HG02588 (cell line): Measurements from ENCODE around the gene RSPRY1.

Experiments used
- ATAC-seq: cut with Tn5 transposase; IDR thresholded peaks from one replicate; pipeline ENCODE4 v1.9.1; 2021; ENCODE audit warnings: mild to moderate bottlenecking, moderate library complexity; ENCODE audit not compliant: unreplicated experiment

The RSPRY1 gene

DNA sequence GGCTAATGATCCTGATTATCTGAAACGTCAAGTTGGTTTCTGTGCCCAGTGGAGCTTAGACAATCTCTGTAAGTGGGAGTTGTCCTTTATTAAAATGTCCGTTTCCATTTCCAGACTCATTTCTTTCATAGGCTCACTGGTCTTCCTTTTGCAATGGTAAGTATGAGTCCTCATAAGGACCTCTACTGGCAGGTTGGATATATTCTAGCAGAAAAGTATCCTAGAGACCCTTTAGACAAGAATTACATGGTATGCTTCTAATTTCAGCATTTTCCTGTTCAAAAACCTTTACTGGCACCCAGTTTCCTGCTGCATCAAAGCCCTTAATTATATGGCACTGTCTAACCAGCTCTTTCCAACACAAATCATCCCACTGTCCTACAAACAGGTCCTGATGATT lies 30.8 kb downstream of the RSPRY1 start:
- no peak for ATAC-seq

GRCh38 chr16:57223057-57223456 lies 36.9 kb downstream of the RSPRY1 start:
- no peak for ATAC-seq

- ATAC-seq = no peak
Measured at GRCh38 chr16:57224651-57225335, 38.7 kb downstream of the RSPRY1 start.

- no peak for ATAC-seq
Measured at GRCh38 chr16:57225978-57226377, 39.8 kb downstream of the RSPRY1 start.

DNA sequence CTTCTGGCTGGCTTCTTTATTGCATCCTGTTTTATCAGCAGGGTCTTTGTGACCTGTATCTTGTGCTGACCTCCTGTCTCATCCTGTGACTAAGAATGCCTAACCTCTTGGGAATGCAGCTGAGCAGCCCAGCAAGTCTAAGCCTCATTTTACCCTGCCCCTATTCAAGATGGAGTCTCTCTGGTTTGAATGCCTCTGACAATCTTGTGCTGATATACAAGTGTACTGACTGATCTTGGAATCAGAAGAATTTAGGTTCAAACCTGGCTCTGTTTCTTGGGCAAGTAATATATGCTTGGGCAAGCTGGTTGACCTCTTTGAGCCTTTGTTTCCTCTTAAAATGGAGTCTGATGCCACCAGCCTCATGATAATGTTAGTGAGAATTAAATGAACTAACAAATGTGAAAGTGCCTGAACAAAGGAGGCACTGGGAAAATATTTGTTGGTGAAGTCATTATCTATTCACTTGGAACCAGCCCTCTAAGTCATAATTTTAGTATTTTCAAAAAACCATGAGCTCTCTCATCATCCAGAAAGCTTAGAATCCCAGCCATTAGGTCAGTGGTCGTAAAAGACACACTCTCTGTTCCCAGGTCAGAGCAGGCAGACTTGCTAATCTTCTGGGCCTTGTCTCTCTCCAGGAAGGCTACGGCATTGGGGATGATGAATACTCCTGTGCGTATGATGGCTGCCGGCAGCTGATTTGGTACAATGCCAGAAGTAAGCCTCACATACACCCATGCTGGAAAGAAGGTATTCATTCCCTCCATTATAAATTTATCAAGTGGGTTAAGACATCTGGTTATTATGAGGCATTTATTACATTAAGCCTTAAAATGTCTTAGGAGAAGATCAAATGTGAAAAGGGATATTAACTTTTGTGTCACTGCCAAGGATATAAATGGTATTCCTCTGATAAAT lies 40.8 kb downstream of the RSPRY1 start:
- ATAC-seq = no peak

- no peak for ATAC-seq
Measured at GRCh38 chr16:57229079-57229478, 43.0 kb downstream of the RSPRY1 start.

DNA sequence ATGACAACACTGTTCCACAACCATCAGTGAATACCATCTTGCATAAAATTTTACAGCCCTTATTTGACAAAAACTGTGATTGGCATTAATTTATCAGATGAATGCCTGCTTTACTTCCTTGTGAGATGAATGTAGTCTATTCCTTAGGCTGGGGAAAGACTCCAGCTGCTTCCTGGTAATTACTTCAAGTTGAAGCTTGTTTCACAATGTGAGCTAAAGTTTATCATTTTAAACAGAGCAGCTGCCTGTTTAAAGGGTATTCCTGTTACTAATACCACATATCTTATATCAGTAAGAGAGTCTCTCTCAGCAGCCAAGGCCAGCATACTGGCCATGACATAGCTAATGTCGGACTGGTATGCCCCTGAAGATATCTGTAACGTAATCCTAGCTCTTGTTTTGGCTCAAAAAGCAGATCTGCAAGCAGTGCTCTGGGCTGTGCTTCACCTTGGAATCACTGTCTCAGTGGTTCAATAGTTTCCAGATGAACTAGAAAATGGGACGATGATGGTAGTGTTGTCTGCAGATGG lies 45.8 kb downstream of the RSPRY1 start:
- no peak for ATAC-seq

- no peak for ATAC-seq
Measured at GRCh38 chr16:57233944-57234706, 48.0 kb downstream of the RSPRY1 start.

- no peak for ATAC-seq
Measured at GRCh38 chr16:57234707-57235092, 48.6 kb downstream of the RSPRY1 start.

DNA sequence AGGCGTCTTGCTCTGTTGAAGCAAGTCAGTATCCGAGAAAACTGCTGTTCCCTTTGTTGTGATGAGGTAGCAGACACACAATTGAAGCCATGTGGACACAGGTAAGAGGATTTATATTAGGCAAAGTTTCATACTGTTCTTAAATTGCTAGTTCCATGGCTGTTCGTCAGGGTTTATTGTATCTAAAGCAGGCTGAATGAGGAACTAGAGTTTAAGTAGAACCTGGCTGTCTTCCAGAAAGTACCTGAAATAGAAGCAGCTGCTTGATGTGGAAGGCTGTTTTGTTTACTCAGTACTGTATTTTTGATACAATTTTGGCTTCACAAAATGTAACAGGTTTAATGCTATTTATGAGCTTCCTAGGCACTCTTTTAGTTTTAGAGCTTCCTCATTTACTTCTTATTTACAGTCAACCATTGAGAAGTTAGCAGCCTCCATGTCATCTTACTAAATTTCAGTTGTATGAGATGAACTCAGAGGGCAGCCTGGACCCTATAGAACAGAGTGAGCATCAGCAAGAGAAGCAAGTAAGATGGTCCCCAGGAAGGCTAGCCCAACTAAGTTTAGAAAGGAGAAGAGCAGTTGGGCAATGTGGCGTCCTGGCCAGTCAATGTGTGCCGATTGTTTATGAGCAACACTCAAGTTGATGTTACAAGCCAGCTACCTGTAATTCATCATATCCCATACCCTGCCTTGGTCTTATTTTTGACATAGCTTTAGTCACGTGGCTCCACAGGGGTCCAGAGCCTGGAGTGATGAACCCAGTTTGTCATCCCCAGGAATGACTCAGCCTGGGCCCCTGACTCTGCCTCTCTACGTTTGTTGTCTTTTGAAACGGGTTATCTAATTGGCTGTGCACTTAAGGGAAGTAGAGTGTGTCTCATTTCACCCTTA lies 49.2 kb downstream of the RSPRY1 start:
- ATAC-seq = no peak

GRCh38 chr16:57236022-57236350 lies 49.9 kb downstream of the RSPRY1 start:
- no peak for ATAC-seq

DNA sequence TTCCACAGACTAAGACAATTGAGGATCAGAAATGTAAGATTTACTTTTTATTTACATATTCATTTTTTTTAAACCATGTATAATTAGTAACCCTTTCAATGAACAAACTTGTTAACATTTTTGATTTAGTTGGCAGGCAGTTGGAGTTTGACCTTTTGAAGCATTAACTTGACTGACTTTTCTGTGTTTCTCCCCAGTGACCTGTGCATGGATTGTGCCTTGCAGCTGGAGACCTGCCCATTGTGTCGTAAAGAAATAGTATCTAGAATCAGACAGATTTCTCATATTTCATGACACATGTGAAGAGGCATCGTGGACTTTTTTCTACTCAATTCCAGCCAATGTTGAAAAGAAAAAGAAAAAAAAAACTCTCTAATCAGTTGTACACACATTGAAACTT lies 52.6 kb downstream of the RSPRY1 start:
- ATAC-seq = no peak

- no peak for ATAC-seq
Measured at GRCh38 chr16:57239107-57239506, 53.0 kb downstream of the RSPRY1 start.

DNA sequence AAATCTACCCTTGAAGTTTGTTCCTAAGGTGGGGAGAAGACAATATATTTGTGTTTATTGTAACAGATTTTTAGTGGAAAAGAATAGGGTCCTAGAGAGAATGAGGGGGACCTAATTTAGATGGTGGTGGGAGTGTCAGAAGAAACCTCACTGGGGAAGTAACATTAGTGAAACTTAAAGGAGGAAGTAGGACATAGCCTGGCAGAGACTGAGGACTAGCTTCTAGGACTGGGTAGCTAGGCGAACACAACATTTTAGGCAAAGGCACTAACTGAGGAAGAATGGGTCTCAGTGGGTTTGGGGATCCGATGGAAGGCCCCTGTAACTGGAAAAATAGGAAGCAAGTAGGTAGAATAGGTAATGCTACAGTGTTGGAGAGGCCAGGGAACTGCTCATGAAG lies 54.7 kb downstream of the RSPRY1 start:
- no peak for ATAC-seq

- no peak for ATAC-seq
Measured at GRCh38 chr16:57242650-57243049, 56.5 kb downstream of the RSPRY1 start.

DNA sequence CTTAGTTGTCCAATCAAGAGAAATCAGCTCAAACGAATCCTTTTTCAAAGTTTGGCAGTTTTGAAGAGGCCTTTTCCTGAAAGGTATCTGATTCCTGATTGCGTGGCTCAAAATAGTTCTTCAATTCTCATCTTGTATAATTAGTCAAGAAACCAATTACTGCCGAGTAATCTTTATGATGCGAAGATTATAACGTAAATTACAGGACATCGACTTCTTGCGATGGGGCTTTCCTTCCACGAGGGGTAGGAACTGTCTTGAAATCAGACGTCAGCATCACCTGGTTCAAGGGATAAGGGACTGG lies 58.3 kb downstream of the RSPRY1 start:
- peak; percentile 10 for ATAC-seq

DNA sequence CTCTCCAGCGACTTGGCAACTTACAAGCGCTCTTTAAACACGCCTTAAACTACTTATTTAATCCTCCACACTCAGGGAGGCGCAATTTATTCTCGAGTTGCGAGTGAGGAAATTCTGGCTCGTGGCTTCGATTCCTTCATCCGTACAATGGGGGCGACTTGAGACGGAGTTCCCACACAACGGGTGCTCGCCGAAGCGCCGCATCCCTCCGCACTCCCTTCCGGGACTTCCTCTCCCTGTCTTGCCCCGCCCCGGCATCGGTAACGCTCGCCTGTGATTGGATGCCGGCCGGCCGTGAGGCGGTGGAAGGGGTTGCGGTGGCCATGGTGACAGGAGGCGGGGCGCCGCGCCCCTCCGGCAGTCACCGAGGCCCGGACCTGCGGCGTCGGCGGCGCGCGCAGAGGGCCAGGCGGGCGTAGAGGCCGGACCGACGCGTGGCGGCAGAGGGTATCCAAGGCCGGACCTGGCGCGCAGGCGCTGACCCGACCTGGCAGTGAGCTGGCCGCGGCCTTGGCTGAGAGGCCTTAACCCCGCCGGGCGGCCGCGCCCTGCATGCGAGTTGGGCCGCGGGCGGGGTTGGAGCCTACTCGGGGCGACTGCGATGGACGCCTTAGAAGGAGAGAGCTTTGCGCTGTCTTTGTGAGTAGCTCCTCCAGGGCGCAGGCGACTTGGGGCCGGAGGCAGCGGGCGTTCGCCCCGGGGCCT lies 58.8 kb downstream of the RSPRY1 start, which contains the start of gene ARL2BP:
ARL2BP (plus strand) TSS at position 493 of the 705 bp plus-strand sequence; CDS start at position 602, 109 bp downstream.
- peak; percentile 96 for ATAC-seq

DNA sequence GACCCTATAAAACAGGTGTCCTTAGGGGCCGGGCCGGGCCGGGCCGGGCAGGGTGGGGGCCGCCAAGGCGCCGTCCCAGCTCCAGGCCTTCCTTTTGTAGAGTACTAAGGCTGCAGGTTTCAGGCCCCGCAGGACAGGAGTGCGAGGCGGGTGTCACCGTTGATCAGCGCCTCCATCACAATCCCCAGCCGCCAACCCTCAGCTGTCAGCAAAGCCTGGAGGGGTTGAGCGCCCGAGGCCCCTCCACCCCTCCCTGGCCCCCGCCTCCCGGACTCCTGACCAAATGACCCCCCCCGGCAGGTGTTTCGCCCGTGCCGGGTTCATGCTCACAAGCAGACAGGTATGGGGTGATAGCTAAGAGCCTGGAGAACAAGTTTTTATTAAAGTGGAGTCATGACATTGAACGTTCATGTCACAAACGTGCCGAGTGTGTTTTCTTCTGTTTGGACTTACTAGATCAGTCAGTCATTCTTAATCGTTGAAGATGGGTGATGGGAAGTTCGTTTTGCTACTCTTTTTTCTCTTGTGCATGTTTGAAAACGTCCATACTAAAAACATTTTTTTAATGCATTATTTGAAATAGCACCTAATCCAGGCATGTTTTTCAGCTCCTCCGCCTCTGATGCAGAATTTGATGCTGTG lies 59.5 kb downstream of the RSPRY1 start:
- ATAC-seq = no peak

GRCh38 chr16:57251352-57251751 lies 65.2 kb downstream of the RSPRY1 start:
- no peak for ATAC-seq
